HG02571 (cell line): ENCODE data around the gene RAB44.

ENCODE experiments used
- ATAC-seq: cut with Tn5 transposase; IDR thresholded peaks from one replicate; pipeline ENCODE4 v1.9.1; 2021; ENCODE audit warnings: mild to moderate bottlenecking, moderate library complexity; ENCODE audit not compliant: unreplicated experiment

Gene RAB44

GRCh38 chr6:36668591-36668990 lies 29.0 kb upstream of the RAB44 start:
- ATAC-seq: no peak

- no peak for ATAC-seq
Measured at GRCh38 chr6:36669002-36669401, 28.6 kb upstream of the RAB44 start.

GRCh38 chr6:36670271-36670670 lies 27.4 kb upstream of the RAB44 start:
- ATAC-seq: no peak

DNA sequence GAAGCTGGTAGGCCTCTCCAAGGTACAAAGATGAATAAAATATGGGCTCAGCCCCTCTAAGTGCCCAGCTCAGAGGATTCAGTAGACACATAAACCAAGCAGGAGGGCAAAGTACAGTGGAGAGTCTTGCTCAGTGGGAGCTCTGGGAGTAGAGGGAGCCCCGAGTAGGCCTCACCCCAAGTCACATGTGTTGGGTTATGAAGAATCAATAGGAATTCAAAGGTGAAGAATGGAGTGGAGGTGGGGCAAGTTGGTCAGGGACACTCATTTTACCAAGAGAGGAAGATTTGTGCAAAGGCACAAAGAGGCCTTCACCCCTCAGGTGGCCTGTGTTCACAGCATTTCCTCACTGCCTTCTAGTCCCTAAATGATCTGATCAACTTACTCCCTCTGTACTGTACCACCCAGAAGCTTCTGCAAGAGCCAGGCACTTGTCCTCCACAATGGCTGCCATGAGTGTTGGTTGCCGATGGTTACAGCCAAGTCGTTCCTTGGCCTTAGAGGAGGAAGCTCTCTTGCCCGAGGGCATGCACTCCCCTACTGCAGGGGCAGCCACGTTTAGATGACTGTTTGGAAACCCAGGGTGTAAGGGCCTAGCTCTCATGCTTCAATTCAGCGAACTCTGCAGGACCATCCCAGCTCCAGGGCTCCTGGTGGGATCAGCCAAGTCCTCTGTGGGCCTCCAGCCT lies 25.8 kb upstream of the RAB44 start:
- no peak for ATAC-seq

DNA sequence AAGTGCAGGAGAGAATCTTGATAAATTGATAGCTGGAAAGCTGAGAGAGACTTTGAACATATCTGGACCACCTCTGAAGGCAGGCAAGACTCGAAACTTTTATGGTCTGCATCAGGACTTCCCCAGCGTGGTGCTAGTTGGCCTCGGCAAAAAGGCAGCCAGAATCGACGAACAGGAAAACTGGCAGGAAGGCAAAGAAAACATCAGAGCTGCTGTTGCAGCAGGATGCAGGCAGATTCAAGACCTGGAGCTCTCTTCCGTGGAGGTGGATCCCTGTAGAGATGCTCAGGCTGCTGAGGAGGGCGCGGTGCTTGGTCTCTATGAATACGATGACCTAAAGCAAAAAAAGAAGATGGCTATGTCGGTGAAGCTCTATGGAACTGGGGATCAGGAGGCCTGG lies 23.7 kb upstream of the RAB44 start:
- ATAC-seq: no peak

DNA sequence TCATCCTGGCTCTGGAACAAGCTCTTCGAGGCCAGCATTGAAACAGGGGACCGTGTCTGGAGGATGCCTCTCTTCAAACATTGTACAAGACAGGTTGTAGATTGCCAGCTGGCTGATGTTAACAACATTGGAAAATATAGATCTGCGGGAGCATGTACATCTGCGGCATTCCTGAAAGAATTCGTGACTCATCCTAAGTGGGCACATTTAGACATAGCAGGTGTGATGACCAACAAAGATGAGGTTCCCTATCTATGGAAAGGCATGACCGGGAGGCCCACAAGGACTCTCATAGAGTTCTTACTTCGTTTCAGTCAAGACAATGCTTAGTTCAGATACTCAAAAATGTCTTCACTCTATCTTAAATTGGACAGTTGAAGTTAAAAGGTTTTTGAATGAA lies 22.7 kb upstream of the RAB44 start:
- no peak for ATAC-seq

DNA sequence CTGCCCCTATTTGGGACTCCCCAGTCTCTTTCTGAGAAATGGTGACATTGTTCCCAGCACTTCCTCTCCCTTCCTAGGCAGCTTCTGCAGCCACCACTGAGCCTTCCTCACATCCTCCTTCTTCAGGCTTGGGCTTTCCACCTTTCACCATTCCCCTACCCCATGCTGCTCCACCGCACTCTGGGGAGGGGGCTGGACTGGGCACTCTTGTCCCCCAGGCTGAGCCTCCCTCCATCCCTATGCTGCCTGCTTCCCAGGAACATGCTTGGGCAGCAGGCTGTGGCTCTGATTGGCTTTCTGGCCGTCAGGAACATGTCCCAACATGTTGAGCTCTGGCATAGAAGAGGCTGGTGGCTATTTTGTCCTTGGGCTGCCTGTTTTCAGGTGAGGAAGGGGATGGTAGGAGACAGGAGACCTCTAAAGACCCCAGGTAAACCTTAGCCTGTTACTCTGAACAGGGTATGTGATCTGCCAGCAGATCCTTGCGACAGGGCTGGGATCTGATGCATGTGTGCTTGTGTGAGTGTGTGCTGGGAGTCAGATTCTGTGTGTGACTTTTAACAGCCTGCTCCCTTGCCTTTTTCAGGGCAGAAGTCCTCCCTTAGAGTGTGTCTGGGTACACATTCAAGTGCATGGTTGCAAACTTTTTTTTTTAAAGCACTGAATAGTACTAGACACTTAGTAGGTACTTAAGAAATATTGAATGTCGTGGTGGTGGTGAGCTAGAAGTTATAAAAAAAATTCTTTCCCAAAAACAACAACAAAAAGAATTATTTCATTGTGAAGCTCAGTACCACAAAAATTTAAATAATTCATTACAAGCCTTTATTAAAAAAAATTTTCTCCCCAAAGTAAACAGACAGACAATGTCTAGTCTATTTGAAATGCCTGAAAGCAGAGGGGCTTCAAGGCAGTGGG lies 21.2 kb upstream of the RAB44 start:
- no peak for ATAC-seq

DNA sequence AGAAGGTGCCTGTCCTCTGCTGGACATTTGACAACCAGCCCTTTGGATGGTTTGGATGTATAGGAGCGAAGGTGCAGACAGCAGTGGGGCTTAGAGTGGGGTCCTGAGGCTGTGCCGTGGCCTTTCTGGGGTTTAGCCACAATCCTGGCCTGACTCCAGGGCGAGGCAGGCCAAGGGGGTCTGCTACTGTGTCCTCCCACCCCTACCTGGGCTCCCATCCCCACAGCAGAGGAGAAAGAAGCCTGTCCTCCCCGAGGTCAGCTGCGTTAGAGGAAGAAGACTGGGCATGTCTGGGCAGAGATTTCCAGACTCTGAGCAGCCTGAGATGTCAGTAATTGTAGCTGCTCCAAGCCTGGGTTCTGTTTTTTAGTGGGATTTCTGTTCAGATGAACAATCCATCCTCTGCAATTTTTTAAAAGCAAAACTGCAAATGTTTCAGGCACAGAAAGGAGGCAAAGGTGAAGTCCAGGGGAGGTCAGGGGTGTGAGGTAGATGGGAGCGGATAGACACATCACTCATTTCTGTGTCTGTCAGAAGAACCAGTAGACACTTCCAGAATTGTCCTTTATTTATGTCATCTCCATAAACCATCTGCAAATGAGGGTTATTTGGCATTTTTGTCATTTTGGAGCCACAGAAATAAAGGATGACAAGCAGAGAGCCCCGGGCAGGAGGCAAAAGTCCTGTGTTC lies 20.4 kb upstream of the RAB44 start:
- ATAC-seq: no peak

- ATAC-seq: no peak
Measured at GRCh38 chr6:36677753-36678487, 19.7 kb upstream of the RAB44 start.

DNA sequence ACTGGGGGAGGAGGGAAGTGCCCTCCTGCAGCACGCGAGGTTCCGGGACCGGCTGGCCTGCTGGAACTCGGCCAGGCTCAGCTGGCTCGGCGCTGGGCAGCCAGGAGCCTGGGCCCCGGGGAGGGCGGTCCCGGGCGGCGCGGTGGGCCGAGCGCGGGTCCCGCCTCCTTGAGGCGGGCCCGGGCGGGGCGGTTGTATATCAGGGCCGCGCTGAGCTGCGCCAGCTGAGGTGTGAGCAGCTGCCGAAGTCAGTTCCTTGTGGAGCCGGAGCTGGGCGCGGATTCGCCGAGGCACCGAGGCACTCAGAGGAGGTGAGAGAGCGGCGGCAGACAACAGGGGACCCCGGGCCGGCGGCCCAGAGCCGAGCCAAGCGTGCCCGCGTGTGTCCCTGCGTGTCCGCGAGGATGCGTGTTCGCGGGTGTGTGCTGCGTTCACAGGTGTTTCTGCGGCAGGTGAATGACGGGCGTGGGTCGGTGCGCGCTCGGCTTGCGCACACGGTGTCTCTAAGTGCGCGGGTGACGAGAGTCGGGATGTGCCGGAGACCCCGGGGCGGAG lies 19.1 kb upstream of the RAB44 start, which contains the start of gene CDKN1A:
TSS of gene CDKN1A (plus strand) at position 227 of the 555 bp plus-strand sequence. CDS start 5,388 bp downstream, outside the sequence.
- ATAC-seq: peak; percentile 54

GRCh38 chr6:36679043-36679833 lies 18.4 kb upstream of the RAB44 start:
- ATAC-seq: no peak

DNA sequence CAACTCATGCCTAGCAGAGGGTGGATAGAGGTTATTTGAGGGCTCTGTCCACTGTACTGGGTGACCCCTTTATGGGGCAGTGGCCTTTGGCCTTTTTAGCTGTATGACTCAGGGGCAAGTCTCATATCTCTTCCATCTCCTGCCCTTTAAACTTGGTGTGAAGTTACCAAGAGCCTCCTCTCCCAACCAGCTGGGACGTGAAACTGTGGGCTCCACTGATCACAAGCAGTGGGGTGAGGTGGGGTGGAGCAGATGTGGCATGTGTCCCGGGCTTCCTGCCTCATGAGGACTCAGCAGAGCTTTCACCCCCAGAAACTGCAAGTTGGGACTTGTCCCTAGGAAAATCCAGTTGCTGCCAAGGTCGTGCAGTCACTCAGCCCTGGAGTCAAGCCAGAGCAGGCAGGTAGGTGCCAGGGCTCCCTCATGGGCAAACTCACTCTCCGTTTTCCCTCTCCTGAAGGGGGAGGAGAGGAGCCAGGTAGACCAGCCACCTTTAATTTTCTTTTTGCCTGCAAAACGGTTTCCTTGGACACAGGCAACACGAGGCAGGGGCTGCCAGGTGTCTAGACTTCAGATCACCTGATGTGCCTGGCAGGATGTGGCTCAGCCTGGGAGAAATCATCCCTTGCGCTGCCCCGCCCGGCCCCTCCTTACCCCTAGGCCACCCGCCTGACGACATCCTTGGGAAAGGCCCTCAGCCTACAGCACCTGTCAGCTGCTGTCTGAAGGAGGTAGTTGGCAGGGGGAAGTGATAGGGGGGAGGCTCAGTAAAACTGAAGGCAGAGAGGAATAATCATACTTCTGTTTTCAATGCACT lies 15.1 kb upstream of the RAB44 start:
- no peak for ATAC-seq

DNA sequence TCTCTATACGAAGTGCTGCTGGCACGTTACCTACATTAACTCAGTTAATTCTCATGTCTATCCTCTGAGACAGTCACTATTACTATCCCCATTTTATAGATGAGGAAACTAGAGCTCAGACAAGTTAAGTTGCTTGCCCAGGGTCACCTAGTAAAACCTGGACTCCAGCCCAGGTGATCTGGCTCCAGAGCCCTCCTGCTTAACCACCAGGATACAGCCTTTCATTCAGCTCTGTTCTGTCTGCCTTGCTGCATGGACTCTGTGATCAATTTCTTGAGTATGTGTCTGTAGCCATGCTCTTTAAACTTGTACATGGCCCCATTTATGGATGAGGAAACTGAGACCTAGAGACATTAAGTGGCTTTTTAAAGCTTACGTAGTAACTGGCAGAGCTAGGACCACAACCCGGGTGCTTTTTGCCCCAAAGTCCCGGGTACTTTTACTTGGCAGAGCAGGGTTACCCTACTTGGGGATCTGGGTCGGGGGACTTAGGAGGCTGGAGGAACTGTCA lies 14.4 kb upstream of the RAB44 start:
- ATAC-seq: no peak

DNA sequence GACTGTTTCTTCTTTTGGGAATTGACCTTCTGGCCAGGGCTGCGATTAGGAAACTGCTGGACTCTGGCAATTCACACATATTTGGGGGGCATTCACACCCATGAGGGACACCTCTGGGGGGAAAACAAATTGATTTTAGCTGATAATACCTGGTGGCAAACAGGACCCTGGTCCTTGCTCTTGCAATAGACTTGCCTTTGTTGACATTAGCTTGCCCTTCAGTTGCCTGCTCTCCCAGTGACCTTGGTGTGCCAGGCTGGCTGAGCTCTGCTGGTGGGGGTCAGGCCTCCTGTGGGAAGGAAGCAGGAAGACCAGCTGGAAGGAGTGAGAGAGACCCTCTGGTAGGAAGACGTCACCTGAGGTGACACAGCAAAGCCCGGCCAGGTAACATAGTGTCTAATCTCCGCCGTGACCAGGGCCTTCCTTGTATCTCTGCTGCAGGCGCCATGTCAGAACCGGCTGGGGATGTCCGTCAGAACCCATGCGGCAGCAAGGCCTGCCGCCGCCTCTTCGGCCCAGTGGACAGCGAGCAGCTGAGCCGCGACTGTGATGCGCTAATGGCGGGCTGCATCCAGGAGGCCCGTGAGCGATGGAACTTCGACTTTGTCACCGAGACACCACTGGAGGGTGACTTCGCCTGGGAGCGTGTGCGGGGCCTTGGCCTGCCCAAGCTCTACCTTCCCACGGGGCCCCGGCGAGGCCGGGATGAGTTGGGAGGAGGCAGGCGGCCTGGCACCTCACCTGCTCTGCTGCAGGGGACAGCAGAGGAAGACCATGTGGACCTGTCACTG lies 13.8 kb upstream of the RAB44 start:
- ATAC-seq: no peak

DNA sequence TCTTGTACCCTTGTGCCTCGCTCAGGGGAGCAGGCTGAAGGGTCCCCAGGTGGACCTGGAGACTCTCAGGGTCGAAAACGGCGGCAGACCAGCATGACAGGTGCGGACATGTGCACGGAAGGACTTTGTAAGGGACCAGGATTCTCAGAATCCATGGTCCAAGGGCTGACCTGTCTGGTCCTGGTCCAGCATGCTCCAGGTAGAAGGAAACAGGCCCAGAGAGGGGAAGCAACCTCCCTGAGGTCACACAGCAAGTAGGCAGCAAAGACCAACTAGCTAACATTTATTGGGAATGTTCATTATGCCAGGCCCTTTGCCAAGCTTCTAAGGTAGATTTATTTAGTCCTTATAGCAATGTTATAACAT lies 13.2 kb upstream of the RAB44 start:
- ATAC-seq: no peak

DNA sequence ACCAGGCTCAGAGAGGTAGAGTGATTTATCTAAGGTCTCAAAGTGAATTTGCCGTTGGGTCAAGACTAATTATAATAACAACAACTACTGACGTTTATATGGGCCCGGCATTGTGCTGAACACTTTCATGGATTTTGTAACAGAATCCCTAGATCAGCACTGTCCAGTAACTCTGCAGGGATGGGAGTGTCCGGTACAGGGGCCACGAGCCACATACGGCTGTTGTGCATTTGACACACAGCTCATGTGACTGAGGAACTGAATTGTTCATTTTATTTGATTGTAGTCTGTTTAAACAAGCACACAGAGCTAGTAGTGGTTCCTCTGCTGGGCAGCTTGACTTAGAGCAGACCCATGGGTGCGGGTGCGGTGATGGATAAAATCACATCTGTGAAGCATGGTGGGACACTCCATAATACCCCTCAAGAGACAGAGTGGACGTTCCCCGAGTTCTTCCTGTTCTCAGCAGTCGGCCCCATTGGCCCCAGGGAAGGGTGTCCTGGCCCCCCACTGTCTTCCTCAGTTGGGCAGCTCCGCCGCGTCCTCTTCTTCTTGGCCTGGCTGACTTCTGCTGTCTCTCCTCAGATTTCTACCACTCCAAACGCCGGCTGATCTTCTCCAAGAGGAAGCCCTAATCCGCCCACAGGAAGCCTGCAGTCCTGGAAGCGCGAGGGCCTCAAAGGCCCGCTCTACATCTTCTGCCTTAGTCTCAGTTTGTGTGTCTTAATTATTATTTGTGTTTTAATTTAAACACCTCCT lies 12.3 kb upstream of the RAB44 start:
- no peak for ATAC-seq
